OCI-LY7 (cell line): Measurements from ENCODE around the gene SYT7. TPM values are rescaled to one million over a fixed set of nuclear protein-coding genes. Genes with fewer than 3 reads are reported as not detected.

Experiments used
- BruUV-seq: library from RNA; stranded (reverse); fragments of 400-500 nt; replicated peaks from 2 replicates; lab custom pipeline; 2021; lab: Mats Ljungman, UMichigan
- CTCF ChIA-PET: fragments of 300-600 bp; sonication (Branson Sonifier 250); formaldehyde crosslinking; loops from one replicate; lab custom pipeline; 2022; ENCODE audit warnings: antibody characterized with exemption; ENCODE audit not compliant: unreplicated experiment; lab: Charles Lee
- POLR2A ChIA-PET: fragments of 300-600 bp; sonication (Branson Sonifier 250); formaldehyde crosslinking; loops from one replicate; lab custom pipeline; 2022; ENCODE audit warnings: antibody characterized with exemption; lab: Charles Lee
- DNase-seq: peaks from one replicate; pipeline ENCODE4 v3.0.0-alpha.2; 2015; ENCODE audit warnings: low spot score
- H2AFZ ChIP-seq: fragments of 200-600 bp; sonication (generic), shearing (Covaris generic); 2 replicates; pipeline ENCODE4 v1.6.1; 2014; ENCODE audit warnings: mild to moderate bottlenecking, antibody characterized with exemption, low read length, moderate library complexity
- H3K27ac ChIP-seq: fragments of 200-600 bp; sonication (generic); 2 replicates; pipeline ENCODE4 v1.5.1; 2014; ENCODE audit warnings: mixed run types, low read depth, mild to moderate bottlenecking, moderate library complexity, low read length, inconsistent platforms; ENCODE audit not compliant: poor library complexity, severe bottlenecking
- H3K36me3 ChIP-seq: fragments of 200-600 bp; sonication (generic); 2 replicates; pipeline ENCODE4 v1.6.1; 2014; ENCODE audit warnings: mild to moderate bottlenecking, antibody characterized with exemption, low read length, moderate library complexity, mixed read lengths; ENCODE audit not compliant: insufficient read depth
- H3K4me1 ChIP-seq: fragments of 200-600 bp; sonication (generic); 2 replicates; pipeline ENCODE4 v1.5.1; 2014; ENCODE audit warnings: mild to moderate bottlenecking, low read length; ENCODE audit not compliant: insufficient read depth, poor library complexity, severe bottlenecking
- H3K4me2 ChIP-seq: fragments of 200-600 bp; sonication (generic); 2 replicates; pipeline ENCODE4 v1.6.1; 2014; ENCODE audit warnings: mild to moderate bottlenecking, low read length
- H3K4me3 ChIP-seq: fragments of 200-600 bp; sonication (generic); 2 replicates; pipeline ENCODE4 v1.5.1; 2014; ENCODE audit warnings: mild to moderate bottlenecking, low read depth, low read length; ENCODE audit not compliant: poor library complexity, severe bottlenecking
- H3K79me2 ChIP-seq: fragments of 200-600 bp; sonication (generic); 2 replicates; pipeline ENCODE4 v1.6.1; 2016; ENCODE audit warnings: low read depth, mild to moderate bottlenecking, low read length, moderate library complexity, mixed read lengths; ENCODE audit not compliant: insufficient read depth
- H3K9me2 ChIP-seq: fragments of 200-600 bp; sonication (generic); 2 replicates; pipeline ENCODE4 v1.6.1; 2016; ENCODE audit warnings: mild to moderate bottlenecking, low read length, mixed read lengths; ENCODE audit not compliant: insufficient read depth
- H3K9me3 ChIP-seq: fragments of 200-600 bp; sonication (generic); 2 replicates; pipeline ENCODE4 v1.6.1; 2014; ENCODE audit warnings: mild to moderate bottlenecking, mixed run types, low read length, mixed read lengths
- H4K20me1 ChIP-seq: fragments of 200-600 bp; sonication (generic); 2 replicates; pipeline ENCODE4 v1.6.1; 2014; ENCODE audit warnings: mild to moderate bottlenecking, antibody characterized with exemption, low read length, moderate library complexity, mixed read lengths; ENCODE audit not compliant: insufficient read depth
- CTCF ChIP-seq: fragments of 200-600 bp; sonication (generic); conservative IDR thresholded peaks from 2 replicates; pipeline ENCODE4 v1.5.1; 2014; ENCODE audit warnings: mild to moderate bottlenecking, antibody characterized with exemption, low read length, moderate library complexity, mixed read lengths
- EZH2phosphoT487 ChIP-seq: fragments of 200-600 bp; sonication (generic); IDR thresholded peaks from 2 replicates; pipeline ENCODE4 v1.6.1; 2018; ENCODE audit warnings: low read depth, borderline replicate concordance, mild to moderate bottlenecking, mixed run types, antibody characterized with exemption, low read length, moderate library complexity, mixed read lengths
- intact Hi-C: fragments of 100-400 bp; cut with micrococcal nuclease; formaldehyde crosslinking; loops from one replicate; pipeline ENCODE4 v1.10.0; 2022; ENCODE audit not compliant: unreplicated experiment
- total RNA-seq, 2 experiments: library from RNA; depleted of rRNA in 1 of 2; stranded (reverse); fragments of >200 nt in 1 of 2; shearing (Covaris generic) in 1 of 2; gene quantifications; 2 replicates each; pipeline ENCODE4 v1.2.3, GENCODE V29; 2014 to 2022

SYT7 gene
- total RNA-seq, 2 experiments from 2014 or later = not detected

- ChIA-PET CTCF (interaction anchor here (0.6 kb wide), 1 partner anchor 41 kb away, joined by 4 read pairs; no protein-coding TSS in a partner anchor), POLR2A (no interaction called here)
- no TSS peak for BruUV-seq
Measured at GRCh38 chr11:61599968-61600710, 19.3 kb upstream of the SYT7 start.

GRCh38 chr11:61598886-61599868 lies 18.3 kb upstream of the SYT7 start:
- no peaks in the 10 kb centered on the region for H3K9me2 ChIP-seq
- DNase-seq = no peak
- H3K79me2 ChIP-seq = no peaks in the 10 kb centered on the region
- H3K36me3 ChIP-seq = no peaks in the 10 kb centered on the region
- H3K4me1 ChIP-seq = no peaks in the 10 kb centered on the region
- intact Hi-C loops = no loop called here
- no peak overlapping the region for H2AFZ ChIP-seq
- no peak overlapping the region for H3K27ac ChIP-seq
- H4K20me1 ChIP-seq = no peaks in the 10 kb centered on the region
- H3K4me3 ChIP-seq = no peak overlapping the region
- no peak overlapping the region for H3K4me2 ChIP-seq
- TF ChIP-seq EZH2phosphoT487 = no peak
- POLR2A ChIA-PET = no interaction called here
- CTCF ChIA-PET = interaction anchor here (0.6 kb wide), 2 partner anchors 40 to 72 kb away, joined by 4 to 9 read pairs; no protein-coding TSS in a partner anchor
- H3K9me3 ChIP-seq = no peaks in the 10 kb centered on the region
- BruUV-seq = no TSS peak

More at GRCh38 chr11:61599968-61600710, 19.3 kb upstream of the SYT7 start:
- Histone ChIP-seq H3K4me2 (no peak overlapping the region), H3K79me2 (no peaks in the 10 kb centered on the region), H2AFZ (no peak overlapping the region), H3K36me3 (no peaks in the 10 kb centered on the region), H4K20me1 (no peaks in the 10 kb centered on the region), H3K9me3 (no peaks in the 10 kb centered on the region), H3K4me1 (no peaks in the 10 kb centered on the region), H3K27ac (no peak overlapping the region), H3K9me2 (no peaks in the 10 kb centered on the region), H3K4me3 (no peak overlapping the region)
- DNase-seq = no peak
- intact Hi-C loops = no loop called here
- TF ChIP-seq EZH2phosphoT487 (no peak), CTCF (no peak)

- Histone ChIP-seq H3K9me3 (no peaks in the 10 kb centered on the region), H3K27ac (no peak overlapping the region), H3K4me1 (no peaks in the 10 kb centered on the region), H2AFZ (no peak overlapping the region), H3K36me3 (no peaks in the 10 kb centered on the region), H3K9me2 (no peaks in the 10 kb centered on the region), H3K79me2 (no peaks in the 10 kb centered on the region), H4K20me1 (no peaks in the 10 kb centered on the region), H3K4me3 (no peak overlapping the region), H3K4me2 (no peak overlapping the region)
- CTCF ChIA-PET = no interaction called here
- DNase-seq = no peak
- POLR2A ChIA-PET = no interaction called here
- no TSS peak for BruUV-seq
- TF ChIP-seq EZH2phosphoT487 (no peak), CTCF (no peak)
- intact Hi-C loops = no loop called here
Measured at GRCh38 chr11:61598374-61598773, 17.5 kb upstream of the SYT7 start.
